Measurements from ENCODE around the gene ST3GAL2.

GRCh38 chr16:70375636-70376611, 63.0 kb downstream of the ST3GAL2 start:
- TF ChIP-seq SNAI2 (CRISPR knock-in tag; IDR thresholded peaks at IDR 0.05), result no peak
- no peak for TF ChIP-seq CSDC2 (CRISPR knock-in tag; IDR thresholded peaks at IDR 0.05)
- no peak for TF ChIP-seq ZFP3 (CRISPR knock-in tag; IDR thresholded peaks at IDR 0.05)
- TF ChIP-seq PPARA (CRISPR knock-in tag; IDR thresholded peaks at IDR 0.05; ENCODE audit: borderline replicate concordance), result no peak
- TF ChIP-seq ZNF8 (CRISPR knock-in tag; IDR thresholded peaks at IDR 0.05), result no peak

Measured in SK-N-SH treated with all-trans-retinoic acid at 6 μM for 48 hours (cell line).